ENCODE measurements around the gene CPXM1.

GRCh38 chr20:2797136-2797983, 3.1 kb downstream of the CPXM1 start:
- TF ChIP-seq FOXP2 (optimal IDR thresholded peaks at IDR 0.05; ENCODE audit: control extremely low read depth, extremely low read length, insufficient read depth) (no peak), EZH2 (IDR thresholded peaks at IDR 0.05) (no peak), POLR2AphosphoS5 (IDR thresholded peaks at IDR 0.05; ENCODE audit: borderline replicate concordance, low read depth, low read length) (no peak)
